Keratinocyte (primary cell): Measurements from ENCODE around the gene NCK1.

Experiments used
- EZH2 ChIP-seq: IDR thresholded peaks from one replicate; pipeline ENCODE4 v1.6.1; 2012; ENCODE audit warnings: inconsistent platforms, mild to moderate bottlenecking, low read length, moderate library complexity
- TF ChIP-seq, protein P1 (sequence below), 3 experiments: IDR thresholded peaks in 1 of 3; conservative IDR thresholded peaks in 1 of 3; optimal IDR thresholded peaks in 1 of 3; 2 replicates in 2 of 3; 3 replicates in 1 of 3; pipeline versions ENCODE3 to v1.5.1; 2011; ENCODE audit warnings: low read length in 3 of 3, mild to moderate bottlenecking in 3 of 3, moderate library complexity in 2 of 3, control low read depth in 1 of 3, inconsistent platforms in 1 of 3; ENCODE audit not compliant: insufficient read depth in 2 of 3; ENCODE audit errors: extremely low read depth in 1 of 3

DNA sequence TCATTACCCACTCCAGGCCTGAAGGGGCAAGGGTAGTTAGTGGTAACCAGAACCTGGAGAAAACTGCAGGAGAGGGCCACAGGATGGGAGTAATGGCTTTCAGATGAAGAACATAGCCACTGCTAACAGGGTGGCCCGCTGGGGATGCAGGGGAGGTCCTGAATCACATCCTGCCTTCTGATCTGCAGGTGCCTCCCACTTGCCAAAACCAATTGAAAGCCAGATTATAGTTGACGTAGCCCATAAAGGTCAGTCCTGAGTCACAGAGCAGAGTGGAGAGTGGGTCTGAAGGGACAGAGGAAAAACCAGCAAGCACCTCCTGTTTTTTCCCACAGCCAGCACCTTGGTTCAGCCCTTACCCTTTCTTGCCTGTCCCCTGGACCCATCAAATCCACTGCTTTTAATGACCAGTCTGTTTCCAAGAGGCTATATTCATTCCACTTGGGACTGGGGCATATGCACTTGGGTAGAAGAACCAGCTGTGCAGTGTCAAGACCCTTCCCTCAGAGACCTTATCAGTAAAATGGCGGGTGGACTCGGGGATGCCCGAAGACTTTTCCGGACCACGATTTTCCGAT, 43.7 kb upstream of the NCK1 start:
- TF ChIP-seq, protein P1, sequence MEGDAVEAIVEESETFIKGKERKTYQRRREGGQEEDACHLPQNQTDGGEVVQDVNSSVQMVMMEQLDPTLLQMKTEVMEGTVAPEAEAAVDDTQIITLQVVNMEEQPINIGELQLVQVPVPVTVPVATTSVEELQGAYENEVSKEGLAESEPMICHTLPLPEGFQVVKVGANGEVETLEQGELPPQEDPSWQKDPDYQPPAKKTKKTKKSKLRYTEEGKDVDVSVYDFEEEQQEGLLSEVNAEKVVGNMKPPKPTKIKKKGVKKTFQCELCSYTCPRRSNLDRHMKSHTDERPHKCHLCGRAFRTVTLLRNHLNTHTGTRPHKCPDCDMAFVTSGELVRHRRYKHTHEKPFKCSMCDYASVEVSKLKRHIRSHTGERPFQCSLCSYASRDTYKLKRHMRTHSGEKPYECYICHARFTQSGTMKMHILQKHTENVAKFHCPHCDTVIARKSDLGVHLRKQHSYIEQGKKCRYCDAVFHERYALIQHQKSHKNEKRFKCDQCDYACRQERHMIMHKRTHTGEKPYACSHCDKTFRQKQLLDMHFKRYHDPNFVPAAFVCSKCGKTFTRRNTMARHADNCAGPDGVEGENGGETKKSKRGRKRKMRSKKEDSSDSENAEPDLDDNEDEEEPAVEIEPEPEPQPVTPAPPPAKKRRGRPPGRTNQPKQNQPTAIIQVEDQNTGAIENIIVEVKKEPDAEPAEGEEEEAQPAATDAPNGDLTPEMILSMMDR (optimal IDR thresholded peaks at IDR 0.05 in 1 of 3, IDR thresholded peaks at IDR 0.05 in 1 of 3, conservative IDR thresholded peaks at IDR 0.05 in 1 of 3; ENCODE audit: extremely low read depth in 1 of 3, insufficient read depth in 2 of 3, low read length in 3 of 3) = no peak
- TF ChIP-seq EZH2 = no peak
